Activated naive CD4-positive, alpha-beta T cell treated with Interleukin-2 at 50 U/mL for 16 hours (primary cell): ENCODE measurements around the gene SMG9.
A peak's percentile ranks its signal among the peaks of the same experiment; 100 is the strongest.
"Not testable (repeated sequence)": the region's sequence is repeated elsewhere in the genome, so short reads cannot be mapped to it uniquely, and the experiment has no call there.

Source experiments
- DNase-seq: peaks from one replicate; pipeline ENCODE4 v3.0.0-alpha.2; 2020

The SMG9 gene

GRCh38 chr19:43779820-43780219 is 25.1 kb upstream of the SMG9 start:
- no peak for DNase-seq

DNA sequence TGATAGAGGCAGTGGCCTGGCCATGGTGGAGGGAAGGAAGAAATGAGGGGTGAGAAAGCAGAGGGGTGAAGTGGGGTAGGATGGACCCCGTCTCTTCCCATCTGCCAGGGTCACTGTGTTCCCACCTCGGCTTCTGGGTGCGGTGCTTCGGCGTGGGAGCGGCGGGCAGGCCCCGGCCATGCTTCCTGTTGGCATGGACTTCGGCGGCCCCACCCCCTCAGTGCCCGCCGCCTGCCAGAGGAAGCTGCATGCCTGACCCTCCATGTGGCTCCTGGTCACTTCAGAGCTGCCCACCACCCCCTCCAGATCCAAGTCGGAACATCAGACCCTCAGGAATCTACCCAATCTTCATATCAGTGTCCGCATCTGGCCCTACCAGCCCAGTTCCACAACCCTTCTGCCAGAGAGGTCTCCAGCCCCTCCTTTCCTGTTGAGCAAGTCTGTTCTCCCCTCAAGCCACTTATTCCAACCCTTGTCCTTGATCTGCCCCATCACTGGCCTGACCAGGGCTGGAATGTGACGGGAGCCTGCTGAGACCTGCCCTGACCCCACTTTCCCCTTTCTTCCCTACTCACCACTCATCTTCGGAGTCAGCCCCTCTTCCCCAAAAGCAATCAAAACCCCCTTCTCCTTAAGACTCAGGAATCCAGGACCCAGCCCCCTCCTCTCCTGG is 24.5 kb upstream of the SMG9 start:
- no peak for DNase-seq

GRCh38 chr19:43778651-43779050 is 23.9 kb upstream of the SMG9 start:
- no peak for DNase-seq

- DNase-seq = peak; percentile 19
These were observed 22.5 kb upstream of the SMG9 start for GRCh38 chr19:43777163-43777695.

GRCh38 chr19:43776286-43776685 is 21.5 kb upstream of the SMG9 start:
- DNase-seq = peak; percentile 80

GRCh38 chr19:43775299-43775890 is 20.6 kb upstream of the SMG9 start:
- DNase-seq = no peak

DNA sequence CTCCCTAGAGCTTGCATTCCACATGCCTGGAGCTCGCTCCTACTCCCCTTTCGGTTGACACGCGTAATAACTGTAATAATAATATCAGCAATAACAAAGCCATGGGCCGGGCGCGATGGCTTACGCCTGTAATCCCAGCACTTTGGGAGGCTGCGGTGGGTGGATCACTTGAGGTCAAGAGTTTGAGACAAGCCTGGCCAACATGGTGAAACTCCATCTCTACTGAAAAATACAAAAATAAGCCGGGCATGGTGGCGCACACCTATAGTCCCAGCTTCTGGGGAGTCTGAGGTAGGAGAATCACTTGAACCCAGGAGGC is 20.1 kb upstream of the SMG9 start:
- DNase-seq = not testable (repeated sequence)

GRCh38 chr19:43774103-43774939 is 19.6 kb upstream of the SMG9 start:
- DNase-seq = no peak

DNA sequence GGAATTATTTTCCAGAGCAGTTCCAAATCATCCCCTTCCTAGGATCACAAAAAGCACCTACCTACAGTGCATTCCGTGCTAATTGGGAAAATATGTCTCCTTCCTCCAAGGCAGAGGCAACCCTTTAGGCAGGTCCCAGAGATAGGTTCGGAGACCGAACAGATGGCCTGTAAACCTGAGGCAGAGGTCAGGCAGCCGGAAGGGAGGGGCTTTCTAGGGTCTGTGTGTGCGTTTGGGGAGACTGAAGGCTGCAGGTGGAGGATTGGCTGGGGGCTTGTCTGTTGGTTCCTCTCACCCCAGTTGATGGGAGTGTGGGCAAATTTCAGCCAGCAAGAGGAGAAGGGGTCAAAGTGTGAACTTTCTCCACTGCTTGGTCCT is 19.0 kb upstream of the SMG9 start:
- DNase-seq = no peak

- no peak for DNase-seq
These were observed 14.5 kb upstream of the SMG9 start for GRCh38 chr19:43769256-43769655.

- no peak for DNase-seq
These were observed 13.7 kb upstream of the SMG9 start for GRCh38 chr19:43768273-43769050.

- no peak for DNase-seq
These were observed 13.1 kb upstream of the SMG9 start for GRCh38 chr19:43767818-43768217.

DNA sequence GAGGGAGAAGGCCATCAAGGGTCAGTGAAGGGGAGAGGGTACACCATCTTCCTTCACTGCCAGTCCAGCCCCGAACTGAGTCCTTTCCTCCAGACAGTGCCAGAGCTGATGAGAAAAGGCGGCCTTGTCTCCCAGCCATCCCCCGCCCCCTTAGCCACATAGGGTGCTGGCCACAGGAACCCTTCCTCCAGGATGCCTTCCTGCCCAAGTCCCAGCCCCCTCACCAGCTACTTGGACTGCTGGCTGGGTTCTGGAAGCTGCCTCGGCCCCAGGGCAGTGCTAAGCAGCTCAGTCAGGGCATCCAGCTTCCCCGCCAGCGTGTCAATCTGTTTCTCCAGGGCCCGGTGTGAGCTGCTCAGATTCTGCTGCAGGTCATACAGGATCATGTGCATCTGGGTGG is 12.6 kb upstream of the SMG9 start:
- no peak for DNase-seq

DNA sequence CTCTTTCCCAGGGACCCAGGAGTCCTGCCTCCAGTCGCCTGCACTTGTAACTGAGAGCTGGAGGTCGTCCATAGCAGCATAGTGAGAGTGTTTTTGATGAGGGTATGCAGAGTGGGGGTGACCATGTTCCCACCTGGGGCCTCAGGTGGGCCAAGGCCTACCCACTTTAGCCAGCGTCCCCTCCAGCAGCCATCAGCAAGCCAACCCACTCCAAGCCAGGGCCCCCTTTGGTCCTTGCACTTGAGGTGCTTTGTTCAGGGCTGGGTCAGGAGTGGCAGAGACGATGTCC is 11.9 kb upstream of the SMG9 start:
- no peak for DNase-seq

DNA sequence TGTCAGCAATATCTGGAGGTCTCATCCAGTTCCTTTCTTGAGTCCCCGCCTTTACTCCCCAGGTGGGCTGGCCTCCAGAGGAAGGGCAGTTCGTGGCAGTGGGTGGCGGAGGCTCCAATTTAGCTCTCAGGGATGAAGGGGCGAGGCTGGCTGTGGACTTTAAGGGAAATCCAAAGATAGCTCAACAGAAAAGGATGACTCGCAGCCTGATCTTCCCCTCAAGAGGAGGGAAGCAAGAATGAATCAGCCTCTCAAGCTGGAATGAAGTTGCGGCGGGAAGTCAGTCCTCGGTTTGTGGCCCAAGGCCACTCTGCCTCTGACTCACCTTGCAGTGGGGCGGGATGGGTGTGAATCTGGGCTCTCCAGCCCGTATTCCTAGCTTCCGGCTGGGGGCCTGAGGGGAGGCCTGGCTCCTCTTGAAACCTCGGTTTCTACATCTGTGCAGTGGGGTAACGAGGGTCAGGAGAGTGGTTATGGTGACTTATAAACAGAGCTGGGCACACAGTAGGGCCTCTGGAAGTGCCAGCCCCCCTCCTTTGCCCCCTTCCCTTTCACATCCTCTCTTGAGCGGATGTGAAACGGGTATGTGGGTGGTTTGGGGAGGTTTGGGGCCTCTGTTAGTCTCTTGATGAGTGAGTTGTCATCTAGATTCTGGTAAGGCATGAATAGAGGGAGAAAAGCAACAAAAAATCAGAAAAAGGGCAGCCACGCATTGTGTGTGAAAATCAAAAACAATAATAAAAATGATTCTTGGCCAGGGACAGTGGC is 10.5 kb upstream of the SMG9 start:
- peak; percentile 89 for DNase-seq

DNA sequence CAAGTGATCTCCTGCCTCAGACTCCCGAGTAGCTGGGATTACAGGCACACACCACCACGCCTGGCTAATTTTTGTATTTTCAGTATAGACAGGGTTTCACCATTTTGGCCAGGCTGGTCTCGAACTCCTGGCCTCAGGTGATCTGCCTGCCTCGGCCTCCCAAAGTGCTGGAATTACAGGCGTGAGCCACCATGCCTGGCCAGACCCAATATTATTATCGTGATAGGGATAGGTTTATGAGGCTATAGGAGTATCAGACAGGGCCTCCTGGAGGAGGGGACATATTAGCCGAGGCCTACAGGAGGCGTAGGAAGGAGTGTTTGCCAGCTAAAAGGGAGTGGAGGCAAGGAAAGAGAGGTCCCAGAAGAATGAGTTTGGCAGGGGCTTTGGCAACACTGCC is 9.9 kb upstream of the SMG9 start:
- DNase-seq = not testable (repeated sequence)

GRCh38 chr19:43763473-43763939 is 8.7 kb upstream of the SMG9 start:
- no peak for DNase-seq

GRCh38 chr19:43762814-43763213 is 8.1 kb upstream of the SMG9 start:
- no peak for DNase-seq

- no peak for DNase-seq
These were observed 6.2 kb upstream of the SMG9 start for GRCh38 chr19:43760941-43761340.

DNA sequence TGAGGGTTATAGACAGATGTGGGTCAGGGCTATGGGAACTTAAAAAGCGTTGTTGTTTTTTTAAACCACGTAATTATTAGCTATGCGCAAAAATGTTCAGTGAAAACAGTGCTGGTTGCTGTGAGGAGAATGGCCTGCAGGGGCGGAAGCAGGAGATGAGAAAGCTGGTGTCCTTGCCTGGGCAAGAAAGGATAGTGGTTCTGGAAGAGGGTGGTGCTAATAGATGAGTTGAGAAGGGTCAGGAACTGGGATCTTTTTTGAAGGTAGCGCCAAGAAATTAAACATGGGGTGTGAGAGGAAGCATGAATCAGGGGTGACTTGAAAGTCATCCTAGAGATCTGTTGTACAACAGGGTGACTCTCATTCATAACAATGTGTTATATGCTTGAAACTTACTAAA is 4.8 kb upstream of the SMG9 start:
- DNase-seq = no peak

DNA sequence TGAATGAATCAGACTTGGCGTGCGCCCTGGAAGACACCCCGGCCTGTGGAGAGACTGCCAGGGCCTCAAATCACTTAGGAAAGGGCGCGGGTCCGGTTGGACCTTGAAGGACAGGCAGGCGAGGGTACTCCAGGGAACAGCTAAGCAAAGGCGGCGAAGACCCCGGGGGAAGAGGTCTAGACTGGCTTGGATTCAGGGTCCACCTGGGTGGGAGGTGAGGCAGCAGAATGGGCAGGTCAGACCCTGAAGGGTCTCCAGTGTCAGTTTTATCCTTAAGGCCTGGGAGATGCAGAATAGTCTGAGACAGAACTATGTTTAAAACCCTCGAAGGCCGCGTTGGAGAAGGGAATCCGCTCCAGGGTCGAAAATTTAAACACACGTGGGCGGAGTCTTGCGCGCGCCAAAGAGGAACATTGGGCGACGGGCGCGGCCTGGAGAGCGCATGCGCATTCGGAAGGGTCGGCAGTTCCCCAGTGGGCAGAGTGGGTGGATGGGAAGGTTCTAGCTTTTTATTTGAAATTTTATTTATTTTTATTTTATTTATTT is 567 bp upstream of the SMG9 start:
- peak; percentile 79 for DNase-seq

GRCh38 chr19:43754253-43754502 is 584 bp downstream of the SMG9 start:
- no peak for DNase-seq
